Activated CD4-positive, alpha-beta T cell treated with anti-CD3 and anti-CD28 coated beads, Interleukin-2, amount 10 ng/mL, durations not matched to agents 7 days and 5 days (primary cell): ENCODE results near the gene PSD. TPM values are rescaled to one million over a fixed set of nuclear protein-coding genes. Genes with fewer than 3 reads are reported as not detected.

Experiments used
- CTCF ChIA-PET: fragments of 350-600 bp; sonication (Branson Sonifier 250); formaldehyde crosslinking; loops from one replicate; lab custom pipeline; 2021; ENCODE audit warnings: antibody characterized with exemption; lab: Charles Lee
- POLR2A ChIA-PET: fragments of 350-600 bp; sonication (Branson Sonifier 250); formaldehyde crosslinking; loops from one replicate; lab custom pipeline; 2021; ENCODE audit warnings: antibody characterized with exemption; lab: Charles Lee
- DNase-seq: peaks from one replicate; pipeline ENCODE4 v3.0.0-alpha.2; 2020
- H3K27ac Mint-ChIP-seq: one replicate; pipeline ENCODE4 v1.8.0; 2021; ENCODE audit warnings: mild to moderate bottlenecking, moderate library complexity, mixed read lengths
- H3K27me3 Mint-ChIP-seq: one replicate; pipeline ENCODE4 v1.8.0; 2021; ENCODE audit warnings: mixed read lengths
- H3K36me3 Mint-ChIP-seq: one replicate; pipeline ENCODE4 v1.8.0; 2021; ENCODE audit warnings: low read depth, mixed read lengths
- H3K4me1 Mint-ChIP-seq: one replicate; pipeline ENCODE4 v1.8.0; 2021; ENCODE audit warnings: mixed read lengths
- H3K4me3 Mint-ChIP-seq: one replicate; pipeline ENCODE4 v1.8.0; 2021; ENCODE audit warnings: mild to moderate bottlenecking, moderate library complexity, mixed read lengths
- H3K9me3 Mint-ChIP-seq: one replicate; pipeline ENCODE4 v1.8.0; 2021; ENCODE audit warnings: mixed read lengths
- total RNA-seq, 2 experiments: library from RNA; stranded (reverse); gene quantifications; one replicate each; pipeline ENCODE4 v1.2.3, GENCODE V29; 2021

The PSD gene
- total RNA-seq, result 1 to 10 TPM; 1.4 to 1.6 TPM

GRCh38 chr10:102418622-102419268 is at the start of gene PSD:
TSS of gene PSD (minus strand) at chr10:102418785. CDS start at chr10:102417038, 1,747 bp downstream.
- Mint-ChIP-seq H3K4me3 (peak within 1 kb of the TSS; percentile 90), H3K27ac (no peak within 1 kb of the TSS), H3K9me3 (no peaks in the 10 kb centered on the region), H3K36me3 (peaks cover 5% of the 10 kb centered on the region), H3K27me3 (peaks cover 19% of the 10 kb centered on the region), H3K4me1 (peaks cover 35% of the 10 kb centered on the region)
- ChIA-PET POLR2A (no interaction called here), CTCF (interaction anchor here (0.6 kb wide), 1 partner anchor 37 kb away, joined by 3 read pairs; no protein-coding TSS in a partner anchor)
- no peak for DNase-seq

DNA sequence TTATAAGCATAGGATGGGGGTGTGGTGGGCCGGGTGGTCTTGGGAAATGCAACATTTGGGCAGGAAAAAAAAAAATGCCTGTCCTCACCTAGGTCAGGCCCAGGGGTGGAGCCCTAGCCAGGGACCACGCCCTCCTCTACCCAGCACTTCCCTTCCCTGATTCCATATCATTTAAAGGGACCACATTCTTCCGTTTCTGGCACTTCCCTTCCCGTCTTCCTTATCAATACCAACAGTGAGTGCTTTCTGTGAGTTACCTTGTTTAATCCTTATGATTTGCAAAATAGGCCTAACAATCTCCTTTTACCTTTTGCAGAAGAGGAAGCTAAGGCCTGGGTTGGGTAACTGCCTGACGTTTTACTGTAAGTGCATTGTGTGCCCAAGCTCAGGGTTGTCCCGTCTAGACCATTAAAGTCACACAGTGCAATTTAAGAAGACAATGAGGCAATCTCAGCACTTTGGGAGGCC is 49.4 kb upstream of the PSD start:
- no peak overlapping the region for H3K4me3 Mint-ChIP-seq
- ChIA-PET CTCF (interaction anchor here (0.9 to 1.6 kb wide), 5 partner anchors 47 to 236 kb away, joined by 3 to 4 read pairs (median 3); partner anchors contain the start of gene FBXL15), POLR2A (no interaction called here)
- peaks cover 15% of the 10 kb centered on the region for H3K4me1 Mint-ChIP-seq
- H3K9me3 Mint-ChIP-seq, result no peaks in the 10 kb centered on the region
- DNase-seq, result no peak
- H3K27ac Mint-ChIP-seq, result no peak overlapping the region
- H3K36me3 Mint-ChIP-seq, result peaks cover 4% of the 10 kb centered on the region
- no peaks in the 10 kb centered on the region for H3K27me3 Mint-ChIP-seq

DNA sequence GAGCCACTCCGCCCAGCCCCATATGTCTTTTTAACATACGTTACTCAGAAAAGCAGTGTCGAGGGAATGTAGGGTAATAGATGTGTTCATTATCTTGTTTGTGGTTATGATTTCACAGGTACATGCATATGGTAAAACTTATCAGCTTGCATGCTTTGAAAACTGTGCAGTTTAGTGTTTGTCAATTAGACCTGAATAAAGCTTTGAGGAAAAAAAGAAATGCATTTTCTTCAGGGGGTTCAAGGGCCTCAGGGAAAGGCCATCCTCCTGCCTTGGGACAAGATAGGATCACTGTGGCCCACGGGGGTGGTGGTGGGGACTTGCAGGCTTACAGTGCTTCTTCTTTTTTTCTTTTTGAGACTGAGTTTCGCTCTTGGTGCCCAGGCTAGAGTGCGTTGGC is 48.7 kb upstream of the PSD start:
- CTCF ChIA-PET, result interaction anchor here (1.1 to 1.7 kb wide), 3 partner anchors 16 to 236 kb away, joined by 3 read pairs; no protein-coding TSS in a partner anchor
- no peak for DNase-seq
- Mint-ChIP-seq H3K9me3 (no peaks in the 10 kb centered on the region), H3K36me3 (peaks cover 4% of the 10 kb centered on the region), H3K4me3 (no peak overlapping the region), H3K27ac (no peak overlapping the region), H3K4me1 (peaks cover 17% of the 10 kb centered on the region), H3K27me3 (no peaks in the 10 kb centered on the region)
- POLR2A ChIA-PET, result no interaction called here

DNA sequence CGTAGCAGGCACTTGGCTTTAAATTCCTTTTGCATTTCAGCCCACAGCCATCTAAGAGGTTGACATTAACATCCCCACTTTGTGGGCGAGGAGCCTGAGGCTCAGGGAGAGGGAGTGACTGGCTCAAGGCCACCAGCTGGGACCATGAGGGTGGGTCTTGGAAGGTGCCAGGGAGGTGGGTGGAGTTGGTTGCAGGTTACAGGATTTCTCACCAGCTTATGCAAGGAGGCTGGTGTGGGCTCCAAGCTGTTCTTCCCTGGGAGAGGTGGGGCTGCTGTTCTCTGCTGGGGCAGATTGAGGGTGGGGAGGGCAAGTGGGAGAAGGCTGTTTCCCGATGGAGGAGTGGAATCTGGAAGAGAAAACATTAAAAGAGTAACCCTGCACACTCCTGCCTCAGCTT is 46.9 kb upstream of the PSD start:
- H3K9me3 Mint-ChIP-seq, result no peaks in the 10 kb centered on the region
- no peaks in the 10 kb centered on the region for H3K27me3 Mint-ChIP-seq
- H3K4me1 Mint-ChIP-seq, result peaks cover 36% of the 10 kb centered on the region
- ChIA-PET CTCF (no interaction called here), POLR2A (no interaction called here)
- no peak overlapping the region for H3K4me3 Mint-ChIP-seq
- no peak for DNase-seq
- peaks cover 4% of the 10 kb centered on the region for H3K36me3 Mint-ChIP-seq
- H3K27ac Mint-ChIP-seq, result no peak overlapping the region

DNA sequence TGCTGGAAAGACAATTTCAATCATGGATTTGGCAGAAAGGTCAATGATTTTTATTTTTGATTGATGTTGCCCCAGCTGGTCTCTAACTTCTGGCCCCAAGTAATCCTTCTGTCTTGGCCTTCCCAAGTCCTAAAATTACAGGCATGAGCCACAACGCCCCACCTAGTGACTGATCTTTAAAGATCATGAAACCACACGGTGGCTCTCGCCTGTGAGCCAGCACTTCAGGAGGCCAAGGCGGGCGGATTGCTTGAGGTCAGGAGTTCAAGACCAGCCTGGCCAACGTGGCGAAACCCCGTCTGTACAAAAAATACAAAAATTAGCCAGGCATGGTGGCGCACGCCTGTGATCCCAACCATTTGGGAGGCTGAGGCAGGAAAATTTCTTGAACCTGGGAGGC is 45.4 kb upstream of the PSD start:
- no peak for DNase-seq
- Mint-ChIP-seq H3K27ac (no peak overlapping the region), H3K4me3 (no peak overlapping the region), H3K9me3 (no peaks in the 10 kb centered on the region), H3K27me3 (no peaks in the 10 kb centered on the region), H3K36me3 (peaks cover 2% of the 10 kb centered on the region), H3K4me1 (peaks cover 33% of the 10 kb centered on the region)
- ChIA-PET CTCF (interaction anchor here (0.7 to 5.0 kb wide), 2 partner anchors 13 to 77 kb away, joined by 3 to 37 read pairs; partner anchors contain the start of gene C10orf95), POLR2A (interaction anchor here (0.7 kb wide), 1 partner anchor 92 kb away, joined by 10 read pairs; no protein-coding TSS in a partner anchor)

DNA sequence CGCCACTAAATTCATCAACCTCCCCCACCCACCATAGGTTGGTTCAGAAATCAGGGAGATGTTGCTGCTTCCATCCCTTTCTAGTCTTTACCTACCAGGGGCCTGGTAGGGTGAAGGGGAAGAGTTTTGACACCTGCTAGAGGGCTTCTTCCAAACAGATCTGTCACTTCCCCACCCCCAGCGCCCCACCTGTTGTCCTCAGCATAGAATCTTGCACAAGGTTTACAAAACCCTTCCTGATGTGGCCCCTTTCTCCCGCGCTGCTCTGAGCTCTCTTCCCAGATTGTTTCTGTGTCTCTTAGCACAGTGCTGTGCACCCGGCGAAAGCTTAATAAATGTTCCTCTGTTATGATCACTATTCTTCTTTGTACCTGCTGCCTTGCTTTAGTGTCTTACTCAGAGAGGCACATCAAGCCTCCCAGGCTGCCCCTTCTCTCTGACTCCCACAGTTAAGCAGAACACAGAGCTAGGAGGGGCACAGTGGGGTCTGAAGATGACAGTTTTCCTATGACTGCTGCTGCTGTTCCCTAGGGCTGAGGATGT is 44.0 kb upstream of the PSD start:
- DNase-seq, result no peak
- ChIA-PET POLR2A (interaction anchor here (1.2 kb wide), 1 partner anchor 13 kb away, joined by 8 read pairs; no protein-coding TSS in a partner anchor), CTCF (interaction anchor here (0.6 to 5.0 kb wide), 4 partner anchors 11 to 647 kb away, joined by 3 to 37 read pairs (median 6); partner anchors contain the start of genes C10orf95 and CUEDC2)
- Mint-ChIP-seq H3K4me1 (peaks cover 31% of the 10 kb centered on the region), H3K27me3 (no peaks in the 10 kb centered on the region), H3K27ac (no peak overlapping the region), H3K9me3 (no peaks in the 10 kb centered on the region), H3K36me3 (peaks cover 2% of the 10 kb centered on the region), H3K4me3 (peak overlapping the region; percentile 85)

- Mint-ChIP-seq H3K27ac (peak overlapping the region; percentile 85), H3K9me3 (no peaks in the 10 kb centered on the region), H3K36me3 (peaks cover 2% of the 10 kb centered on the region), H3K27me3 (no peaks in the 10 kb centered on the region), H3K4me3 (peak overlapping the region; percentile 85), H3K4me1 (peaks cover 31% of the 10 kb centered on the region)
- ChIA-PET CTCF (interaction anchor here (0.6 to 5.0 kb wide), 14 partner anchors 10 to 645 kb away, joined by 3 to 37 read pairs (median 4); partner anchors contain the start of genes C10orf95 and SUFU), POLR2A (interaction anchor here (0.6 to 1.2 kb wide), 3 partner anchors 11 to 29 kb away, joined by 3 to 8 read pairs (median 3); partner anchors contain the start of gene CUEDC2)
- peak; percentile 92 for DNase-seq
These were observed 42.8 kb upstream of the PSD start for GRCh38 chr10:102461187-102462054.

DNA sequence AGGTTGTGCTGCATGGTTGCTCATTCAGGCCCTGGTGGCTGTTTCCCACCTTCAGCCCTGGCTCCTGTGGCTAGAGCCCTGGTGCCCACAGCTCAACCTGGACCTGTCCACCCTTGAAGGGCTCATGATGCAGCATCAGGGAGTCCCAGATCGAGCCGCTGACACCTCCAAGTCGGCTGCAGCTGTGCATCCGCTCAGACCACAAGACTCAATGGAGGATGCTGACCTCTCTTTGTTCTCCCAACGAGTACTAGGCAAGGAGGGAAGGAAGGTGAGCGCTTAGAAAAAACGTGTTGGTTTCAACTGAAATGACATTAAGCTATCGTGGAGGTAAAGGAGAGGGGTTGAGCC is 42.2 kb upstream of the PSD start:
- Mint-ChIP-seq H3K27me3 (no peaks in the 10 kb centered on the region), H3K27ac (peak overlapping the region; percentile 85), H3K4me1 (peaks cover 31% of the 10 kb centered on the region), H3K4me3 (peak overlapping the region; percentile 85), H3K9me3 (no peaks in the 10 kb centered on the region), H3K36me3 (peaks cover 2% of the 10 kb centered on the region)
- no peak for DNase-seq
- CTCF ChIA-PET, result interaction anchor here (0.6 to 5.0 kb wide), 8 partner anchors 9 to 123 kb away, joined by 3 to 37 read pairs (median 6); partner anchors contain the start of genes C10orf95 and SUFU
- POLR2A ChIA-PET, result no interaction called here

DNA sequence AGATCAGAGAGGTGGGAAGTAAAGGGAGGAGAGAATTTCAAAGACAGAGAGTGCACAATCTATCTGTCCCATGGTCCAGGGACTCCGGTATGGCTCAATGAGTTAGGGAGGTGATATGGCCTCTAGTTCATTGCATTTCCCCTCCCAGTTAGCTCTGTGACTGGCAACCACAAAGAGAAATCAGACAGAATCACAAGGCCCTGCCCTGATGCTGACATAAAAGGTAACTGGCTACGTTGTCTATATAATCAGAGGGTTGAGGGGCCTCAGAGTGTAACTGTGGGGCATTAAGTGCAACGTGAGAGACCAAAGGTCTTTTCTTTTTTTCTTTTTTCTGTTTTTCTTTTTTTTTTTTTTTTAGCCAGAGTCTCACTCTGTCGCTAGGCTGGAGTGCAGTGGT is 40.1 kb upstream of the PSD start:
- peaks cover 3% of the 10 kb centered on the region for H3K36me3 Mint-ChIP-seq
- peaks cover 43% of the 10 kb centered on the region for H3K4me1 Mint-ChIP-seq
- no peak overlapping the region for H3K4me3 Mint-ChIP-seq
- POLR2A ChIA-PET, result interaction anchor here (0.6 kb wide), 1 partner anchor 10 kb away, joined by 4 read pairs; no protein-coding TSS in a partner anchor
- H3K9me3 Mint-ChIP-seq, result no peaks in the 10 kb centered on the region
- CTCF ChIA-PET, result interaction anchor here (1.0 to 1.3 kb wide), 2 partner anchors 55 to 227 kb away, joined by 3 to 5 read pairs; no protein-coding TSS in a partner anchor
- DNase-seq, result no peak
- no peaks in the 10 kb centered on the region for H3K27me3 Mint-ChIP-seq
- H3K27ac Mint-ChIP-seq, result no peak overlapping the region

DNA sequence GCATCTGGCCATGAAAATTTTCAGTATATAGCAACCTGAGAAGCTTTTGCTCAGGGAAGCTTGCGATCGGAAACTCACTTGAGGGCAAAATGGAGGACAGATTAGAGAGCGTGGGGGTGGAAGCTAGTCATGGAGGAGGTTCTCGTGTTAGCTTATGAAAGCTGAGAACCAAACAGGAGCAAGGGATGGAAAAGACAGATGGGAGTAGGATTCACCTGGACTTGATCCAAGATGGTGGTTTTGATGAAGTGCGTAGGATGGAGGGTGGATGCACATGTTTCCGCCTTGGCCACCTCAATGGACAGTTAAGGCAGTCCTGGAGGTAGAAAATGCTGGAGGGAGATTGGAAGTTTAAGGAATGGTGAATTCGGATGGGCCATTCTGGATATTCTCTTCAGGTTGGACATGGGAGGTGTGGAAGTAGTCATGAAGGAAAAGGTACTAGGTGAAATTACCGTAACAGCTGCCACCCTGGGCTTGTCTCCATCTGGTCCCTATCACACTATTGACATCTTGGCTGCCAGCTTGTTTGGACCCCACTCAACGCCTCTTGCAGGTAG is 39.1 kb upstream of the PSD start:
- CTCF ChIA-PET, result interaction anchor here (0.8 to 1.3 kb wide), 3 partner anchors 35 to 226 kb away, joined by 3 to 5 read pairs (median 3); no protein-coding TSS in a partner anchor
- POLR2A ChIA-PET, result interaction anchor here (0.7 kb wide), 1 partner anchor 64 kb away, joined by 3 read pairs; no protein-coding TSS in a partner anchor
- Mint-ChIP-seq H3K27me3 (no peaks in the 10 kb centered on the region), H3K9me3 (no peaks in the 10 kb centered on the region), H3K36me3 (peaks cover 8% of the 10 kb centered on the region), H3K4me1 (peaks cover 46% of the 10 kb centered on the region), H3K27ac (no peak overlapping the region), H3K4me3 (no peak overlapping the region)
- DNase-seq, result no peak

DNA sequence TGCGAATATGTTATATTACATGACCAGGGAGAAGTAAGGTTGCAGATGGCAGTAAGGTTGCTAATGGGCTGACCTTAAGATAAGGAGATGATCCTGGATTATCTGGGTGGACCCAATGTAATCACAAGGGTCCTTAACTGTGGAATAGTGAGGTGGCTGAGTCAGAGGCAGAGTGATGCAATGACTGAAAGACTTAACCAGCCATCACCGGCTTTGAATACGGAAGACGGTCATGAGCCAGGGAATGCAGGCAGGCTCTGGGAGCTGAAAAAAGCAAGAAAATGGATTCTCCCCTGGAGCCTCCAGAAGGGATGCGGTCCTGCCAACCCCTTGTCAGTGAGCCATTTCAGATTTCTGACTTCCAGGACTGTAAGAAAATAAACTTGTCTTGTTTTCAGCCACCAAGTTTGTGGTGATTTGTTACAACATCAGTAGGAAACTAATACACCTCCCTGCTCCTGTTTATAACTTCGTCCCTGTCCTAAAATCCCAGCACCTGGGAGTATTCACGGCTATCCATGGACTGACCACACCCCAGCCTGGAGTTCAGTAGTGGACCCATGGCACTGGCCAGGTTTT is 37.4 kb upstream of the PSD start:
- POLR2A ChIA-PET, result no interaction called here
- H3K4me3 Mint-ChIP-seq, result no peak overlapping the region
- H3K27ac Mint-ChIP-seq, result peak overlapping the region; percentile 41
- H3K9me3 Mint-ChIP-seq, result no peaks in the 10 kb centered on the region
- no peaks in the 10 kb centered on the region for H3K27me3 Mint-ChIP-seq
- H3K4me1 Mint-ChIP-seq, result peaks cover 41% of the 10 kb centered on the region
- peaks cover 15% of the 10 kb centered on the region for H3K36me3 Mint-ChIP-seq
- DNase-seq, result no peak
- CTCF ChIA-PET, result interaction anchor here (0.6 to 1.3 kb wide), 2 partner anchors 65 to 84 kb away, joined by 3 to 4 read pairs; no protein-coding TSS in a partner anchor
